DMS79 (cell line): Measurements from ENCODE around the gene DISC1.
"Not testable (repeated sequence)": the region's sequence is repeated elsewhere in the genome, so short reads cannot be mapped to it uniquely, and the experiment has no call there.

Experiments used
- DNase-seq: peaks from one replicate; lab custom pipeline; 2025; lab: John Stamatoyannopoulos, UW

Gene DISC1

GRCh38 chr1:231893400-231894102, 267.0 kb downstream of the DISC1 start:
- no peak for DNase-seq

- DNase-seq = no peak
Observed at GRCh38 chr1:231896806-231897205, 270.2 kb downstream of the DISC1 start.

GRCh38 chr1:231899046-231899445, 272.5 kb downstream of the DISC1 start:
- DNase-seq = no peak

GRCh38 chr1:231899713-231900435, 273.3 kb downstream of the DISC1 start:
- no peak for DNase-seq

GRCh38 chr1:231903586-231904081, 277.0 kb downstream of the DISC1 start:
- DNase-seq = no peak

- not testable (repeated sequence) for DNase-seq
Observed at GRCh38 chr1:231907310-231907709, 280.7 kb downstream of the DISC1 start.

GRCh38 chr1:231913493-231913892, 286.9 kb downstream of the DISC1 start:
- DNase-seq = no peak

- no peak for DNase-seq
Observed at GRCh38 chr1:231918239-231919015, 291.8 kb downstream of the DISC1 start.

GRCh38 chr1:231919239-231919885, 292.8 kb downstream of the DISC1 start:
- DNase-seq = no peak

GRCh38 chr1:231919886-231920285, 293.3 kb downstream of the DISC1 start:
- no peak for DNase-seq

- DNase-seq = no peak
Observed at GRCh38 chr1:231921646-231922345, 295.2 kb downstream of the DISC1 start.

- no peak for DNase-seq
Observed at GRCh38 chr1:231923491-231924041, 297.0 kb downstream of the DISC1 start.

GRCh38 chr1:231924180-231924579, 297.6 kb downstream of the DISC1 start:
- no peak for DNase-seq

- DNase-seq = no peak
Observed at GRCh38 chr1:231925864-231926263, 299.3 kb downstream of the DISC1 start.

GRCh38 chr1:231926340-231926739, 299.8 kb downstream of the DISC1 start:
- DNase-seq = no peak

- DNase-seq = no peak
Observed at GRCh38 chr1:231926933-231927332, 300.3 kb downstream of the DISC1 start.

- DNase-seq = no peak
Observed at GRCh38 chr1:231927431-231927830, 300.8 kb downstream of the DISC1 start.

GRCh38 chr1:231929311-231929710, 302.7 kb downstream of the DISC1 start:
- peak; percentile 76 for DNase-seq

GRCh38 chr1:231930257-231930947, 303.8 kb downstream of the DISC1 start:
- DNase-seq = no peak

GRCh38 chr1:231931146-231931545, 304.6 kb downstream of the DISC1 start:
- DNase-seq = no peak
